ENCODE results near the gene APOL6.

- no peak for TF ChIP-seq CTCF (IDR thresholded peaks at IDR 0.05)
- TF ChIP-seq POLR2A (IDR thresholded peaks at IDR 0.05): no peak
Measured at GRCh38 chr22:35633520-35633919, 14.7 kb upstream of the APOL6 start.
